Measurements from ENCODE around the gene ZRSR2. TPM values are rescaled to one million over a fixed set of nuclear protein-coding genes. Genes with fewer than 3 reads are reported as not detected.
"Not testable (repeated sequence)": the region's sequence is repeated elsewhere in the genome, so short reads cannot be mapped to it uniquely, and the experiment has no call there.

The ZRSR2 gene
- total and polyA plus RNA-seq, 2 experiments from 2014 or later: 10.6 to 15.5 TPM

- H3K27ac ChIP-seq: no peak overlapping the region
- H3K27me3 ChIP-seq: no peaks in the 10 kb centered on the region
- H3K36me3 ChIP-seq: no peaks in the 10 kb centered on the region
- no peaks in the 10 kb centered on the region for H3K9me3 ChIP-seq (ENCODE audit: low read depth)
- no peak for TF ChIP-seq CTCF (IDR thresholded peaks at IDR 0.05; ENCODE audit: low read depth, low read length)
- peaks cover 12% of the 10 kb centered on the region for H3K4me1 ChIP-seq (ENCODE audit: low read depth)
- DNase-seq (ENCODE audit: low read depth in 1 of 2, low spot score in 1 of 2): no peak
- H3K4me3 ChIP-seq: no peak overlapping the region
These were observed 40.4 kb upstream of the ZRSR2 start for GRCh38 chrX:15749642-15750610.

- H3K9me3 ChIP-seq (ENCODE audit: low read depth): no peaks in the 10 kb centered on the region
- H3K27me3 ChIP-seq: no peaks in the 10 kb centered on the region
- no peak overlapping the region for H3K4me3 ChIP-seq
- H3K36me3 ChIP-seq: no peaks in the 10 kb centered on the region
- peaks cover 17% of the 10 kb centered on the region for H3K4me1 ChIP-seq (ENCODE audit: low read depth)
- no peak for DNase-seq (ENCODE audit: low read depth in 1 of 2, low spot score in 1 of 2)
- no peak for TF ChIP-seq CTCF (IDR thresholded peaks at IDR 0.05; ENCODE audit: low read depth, low read length)
- H3K27ac ChIP-seq: no peak overlapping the region
These were observed 39.6 kb upstream of the ZRSR2 start for GRCh38 chrX:15750611-15751154.

GRCh38 chrX:15751155-15751819 lies 39.0 kb upstream of the ZRSR2 start:
- H3K27me3 ChIP-seq: no peaks in the 10 kb centered on the region
- H3K27ac ChIP-seq: no peak overlapping the region
- H3K36me3 ChIP-seq: no peaks in the 10 kb centered on the region
- no peak overlapping the region for H3K4me3 ChIP-seq
- peaks cover 17% of the 10 kb centered on the region for H3K4me1 ChIP-seq (ENCODE audit: low read depth)
- no peak for TF ChIP-seq CTCF (IDR thresholded peaks at IDR 0.05; ENCODE audit: low read depth, low read length)
- H3K9me3 ChIP-seq (ENCODE audit: low read depth): no peaks in the 10 kb centered on the region
- no peak for DNase-seq (ENCODE audit: low read depth in 1 of 2, low spot score in 1 of 2)

GRCh38 chrX:15755091-15755490 lies 35.2 kb upstream of the ZRSR2 start:
- peak in 1 of 2 donors; percentile 17 for DNase-seq (ENCODE audit: low read depth in 1 of 2, low spot score in 1 of 2)
- TF ChIP-seq CTCF (IDR thresholded peaks at IDR 0.05; ENCODE audit: low read depth, low read length): no peak
- Histone ChIP-seq H3K4me3 (no peak overlapping the region), H3K36me3 (no peaks in the 10 kb centered on the region), H3K27ac (no peak overlapping the region), H3K4me1 (ENCODE audit: low read depth) (peaks cover 17% of the 10 kb centered on the region), H3K9me3 (ENCODE audit: low read depth) (no peaks in the 10 kb centered on the region), H3K27me3 (no peaks in the 10 kb centered on the region)

- Histone ChIP-seq H3K27ac (no peak overlapping the region), H3K4me3 (no peak overlapping the region), H3K9me3 (ENCODE audit: low read depth) (no peaks in the 10 kb centered on the region), H3K4me1 (ENCODE audit: low read depth) (peaks cover 24% of the 10 kb centered on the region), H3K36me3 (no peaks in the 10 kb centered on the region), H3K27me3 (no peaks in the 10 kb centered on the region)
- DNase-seq (ENCODE audit: low read depth in 1 of 2, low spot score in 1 of 2): no peak
- TF ChIP-seq CTCF (IDR thresholded peaks at IDR 0.05; ENCODE audit: low read depth, low read length): no peak
These were observed 32.1 kb upstream of the ZRSR2 start for GRCh38 chrX:15758140-15758539.

GRCh38 chrX:15759886-15760285 lies 30.4 kb upstream of the ZRSR2 start:
- H3K4me1 ChIP-seq (ENCODE audit: low read depth): peaks cover 13% of the 10 kb centered on the region
- H3K9me3 ChIP-seq (ENCODE audit: low read depth); H3K4me3 ChIP-seq: not testable (repeated sequence)

More at GRCh38 chrX:15759886-15760285, 30.4 kb upstream of the ZRSR2 start:
- H3K27me3 ChIP-seq; H3K36me3 ChIP-seq; DNase-seq (ENCODE audit: low read depth in 1 of 2, low spot score in 1 of 2); H3K27ac ChIP-seq: not testable (repeated sequence)

Data from cardiac muscle cell (in vitro differentiated cells and primary cell).